GM18861 (cell line): ENCODE measurements around the gene OSBPL10.

Experiments used
- ATAC-seq: cut with Tn5 transposase; IDR thresholded peaks from one replicate; pipeline ENCODE4 v1.9.1; 2021; ENCODE audit not compliant: unreplicated experiment

Gene OSBPL10

DNA sequence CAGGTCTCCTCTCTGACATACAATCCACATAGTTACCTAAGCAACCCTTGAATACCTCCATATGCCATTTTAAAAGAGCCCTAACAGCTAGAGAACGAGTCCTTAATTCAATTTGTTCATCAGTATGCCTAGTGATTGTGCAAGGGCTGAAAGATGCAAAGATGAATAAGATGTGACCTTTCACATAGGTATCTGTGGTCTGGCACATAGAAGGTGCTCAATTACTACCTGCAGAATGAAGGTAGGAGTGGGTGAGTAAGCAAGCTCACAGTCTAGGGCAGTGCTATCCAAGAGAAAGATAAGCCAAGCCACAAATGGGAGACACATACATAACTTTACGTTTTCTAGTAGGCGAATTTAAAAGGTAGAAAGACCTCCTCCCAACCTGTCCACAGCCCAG, 157.9 kb downstream of the OSBPL10 start:
- ATAC-seq: no peak

DNA sequence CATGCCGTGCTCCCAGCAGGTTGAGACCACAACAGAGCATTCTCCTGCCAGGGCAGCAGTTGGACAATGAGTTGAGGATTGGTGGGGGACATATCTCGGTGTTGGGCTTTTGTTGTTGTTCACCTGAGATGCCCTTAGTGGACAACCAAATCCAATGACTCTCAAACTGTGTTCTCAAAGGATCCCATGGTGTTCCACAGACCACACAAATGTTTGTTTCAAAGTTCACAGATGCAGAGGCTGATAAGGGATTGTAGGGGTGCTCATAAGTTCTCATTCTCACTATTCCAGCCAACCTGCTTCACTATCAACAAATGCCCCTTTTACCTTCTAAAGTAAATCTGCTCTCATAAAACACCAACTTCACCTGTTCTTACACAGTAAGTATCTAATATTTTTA, 159.9 kb downstream of the OSBPL10 start:
- no peak for ATAC-seq

DNA sequence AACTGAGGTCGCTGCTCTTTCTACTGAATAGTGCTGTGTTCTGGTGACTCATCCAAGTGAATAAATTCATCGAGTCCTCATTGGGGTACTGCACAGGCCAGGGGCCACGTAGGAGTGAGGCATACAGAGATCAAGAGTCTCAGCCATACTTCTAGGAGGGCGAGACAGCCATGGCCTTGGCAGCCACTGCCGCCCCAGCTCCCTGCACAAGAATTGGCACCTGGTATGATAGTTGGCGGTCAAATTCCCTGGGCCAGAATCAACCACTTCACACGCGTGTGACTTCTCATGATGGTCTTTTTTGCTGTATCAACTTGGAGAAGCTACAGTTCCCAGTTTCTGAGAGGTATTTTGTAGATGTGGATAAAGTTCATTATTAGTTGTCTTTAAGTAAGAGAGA, 161.6 kb downstream of the OSBPL10 start:
- no peak for ATAC-seq

DNA sequence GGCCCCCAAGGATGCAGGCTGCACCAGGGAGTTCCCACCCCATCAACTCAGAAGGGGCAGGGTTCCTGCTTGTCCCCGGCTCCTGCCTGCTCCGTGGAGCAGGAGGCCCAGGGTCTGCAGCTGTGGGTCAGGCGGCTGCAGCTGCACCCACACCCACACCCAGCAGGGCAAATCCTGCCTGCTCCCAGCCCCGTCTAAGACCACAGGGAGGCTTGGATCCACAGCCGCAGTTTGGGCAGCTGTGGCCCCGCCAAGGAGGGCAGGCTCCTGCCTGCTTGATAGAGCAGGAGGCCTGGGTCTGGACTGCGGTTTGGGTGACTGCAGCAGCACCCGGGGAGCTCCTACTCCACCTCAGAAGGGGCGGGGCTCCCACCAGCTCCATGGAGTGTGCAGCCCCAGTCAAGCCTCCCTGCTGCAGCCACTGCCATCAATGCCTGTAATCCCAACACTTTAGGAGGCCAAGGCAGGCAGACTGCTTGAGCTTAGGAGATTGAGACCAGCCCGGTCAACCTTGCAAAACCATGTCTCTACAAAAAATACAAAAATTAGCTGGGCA, 163.6 kb downstream of the OSBPL10 start:
- ATAC-seq: no peak

DNA sequence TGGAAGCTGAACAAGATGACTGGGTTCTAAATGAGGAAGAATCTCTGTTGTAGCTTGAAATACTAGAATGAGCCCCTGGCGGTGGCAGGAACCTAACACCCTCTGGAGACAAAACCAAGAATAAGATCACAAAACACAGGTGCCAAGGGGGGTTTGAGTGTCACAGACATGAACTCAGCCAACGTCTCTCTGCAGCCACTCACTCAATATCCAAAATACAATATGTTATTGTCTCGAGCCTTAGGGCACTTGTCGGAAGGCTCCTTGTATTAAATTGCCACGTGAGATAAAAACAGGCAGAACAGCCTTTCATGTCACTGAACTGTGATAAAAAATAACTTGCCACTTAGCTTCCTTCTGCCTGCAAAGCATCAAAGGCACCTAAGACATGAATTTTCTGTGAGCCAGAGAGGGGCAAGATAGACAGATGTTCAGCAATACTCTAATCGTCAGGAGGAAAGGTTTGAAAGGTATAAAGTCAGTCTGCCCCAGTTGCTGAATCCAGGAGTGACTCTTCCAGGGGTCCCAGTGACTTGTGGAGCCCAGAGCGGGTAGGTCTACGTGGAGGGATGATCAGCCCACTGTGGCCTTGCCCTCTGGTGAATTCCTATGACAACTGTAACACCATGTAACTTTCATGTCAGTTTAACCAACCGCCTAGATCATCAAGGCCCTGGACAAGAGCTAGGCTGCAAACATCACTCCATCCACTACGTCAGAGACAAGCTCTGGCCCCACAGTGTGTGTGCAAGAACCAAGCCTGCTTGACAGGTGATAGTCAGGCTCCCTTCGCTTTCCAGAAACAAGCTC, 165.2 kb downstream of the OSBPL10 start:
- no peak for ATAC-seq

DNA sequence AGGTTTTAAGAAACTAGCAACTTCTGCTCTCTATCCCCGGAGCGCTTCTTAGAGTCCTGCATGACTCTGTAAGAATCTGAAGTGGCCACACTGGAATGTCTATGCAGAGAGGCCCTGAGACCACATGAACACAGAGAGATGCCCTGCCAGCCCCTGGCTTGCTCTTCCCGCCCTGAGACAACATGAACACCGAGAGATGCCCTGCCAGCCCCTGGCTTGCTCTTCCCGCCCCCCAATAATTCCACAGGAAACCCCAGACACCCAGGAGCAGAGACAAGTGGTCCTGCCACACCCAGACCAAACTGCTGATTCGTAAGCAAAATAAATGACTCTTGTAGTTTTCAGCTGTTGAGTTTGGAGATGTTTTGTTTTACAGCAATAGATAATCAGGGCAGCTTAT, 166.1 kb downstream of the OSBPL10 start:
- ATAC-seq: no peak

DNA sequence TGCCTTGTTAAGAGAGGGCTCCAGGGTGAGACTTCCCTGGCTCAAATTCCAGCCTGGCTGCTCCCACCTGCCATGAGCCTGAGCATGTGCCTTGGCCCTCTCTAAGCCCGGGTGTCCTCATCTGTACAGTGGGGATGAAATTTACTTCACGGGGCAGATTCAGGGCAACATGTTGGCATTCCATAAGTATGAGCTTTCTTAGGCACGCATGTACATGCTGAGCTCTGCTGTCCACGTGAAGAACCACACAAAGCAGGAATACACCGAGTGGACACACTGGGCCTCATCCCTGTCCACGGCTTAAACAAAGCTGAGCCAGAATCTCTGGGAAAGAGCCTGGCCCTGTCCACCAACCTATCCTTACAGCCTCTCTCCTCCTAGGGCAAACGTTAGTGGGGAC, 167.4 kb downstream of the OSBPL10 start:
- no peak for ATAC-seq

DNA sequence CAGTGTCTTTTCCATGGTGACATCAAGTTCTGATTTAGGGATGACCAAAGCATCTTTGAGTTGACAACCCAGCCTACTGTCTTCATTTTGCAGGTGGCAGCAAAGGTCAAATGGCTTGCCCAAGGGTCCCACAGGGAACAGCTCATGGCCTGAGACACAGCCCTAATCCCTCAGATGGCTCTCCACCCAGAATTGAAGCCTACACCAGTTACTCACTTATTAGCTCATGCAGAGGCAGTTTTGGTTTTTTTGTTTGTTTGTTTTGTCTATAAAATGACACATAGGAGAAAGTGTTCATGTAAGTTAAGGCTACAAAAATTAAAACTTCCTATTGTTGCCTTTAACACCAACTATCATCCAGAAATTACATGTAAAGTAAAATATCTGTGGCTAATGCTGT, 167.9 kb downstream of the OSBPL10 start:
- ATAC-seq: no peak

DNA sequence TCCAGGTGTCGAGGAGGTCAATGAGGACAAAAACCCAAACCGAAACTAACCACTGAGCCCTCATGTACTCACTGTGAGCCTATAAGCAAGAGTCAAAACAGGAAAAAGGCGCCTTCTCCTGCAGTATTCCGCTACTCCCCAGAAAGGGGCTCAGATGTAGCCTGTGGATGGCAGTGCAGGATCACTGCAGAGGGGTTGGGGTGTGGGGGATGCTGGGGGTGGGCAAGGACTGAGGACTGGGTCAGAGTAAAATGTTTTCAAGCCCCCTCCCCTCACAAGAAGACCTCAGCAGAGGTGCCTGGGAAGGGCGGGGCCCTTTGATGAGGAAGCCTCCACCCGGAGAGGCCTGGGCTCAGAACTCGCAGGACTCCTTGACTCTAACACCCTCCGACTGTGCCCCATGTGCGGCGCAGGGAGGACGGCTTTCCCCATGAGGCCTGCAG, 170.1 kb downstream of the OSBPL10 start:
- ATAC-seq: no peak

DNA sequence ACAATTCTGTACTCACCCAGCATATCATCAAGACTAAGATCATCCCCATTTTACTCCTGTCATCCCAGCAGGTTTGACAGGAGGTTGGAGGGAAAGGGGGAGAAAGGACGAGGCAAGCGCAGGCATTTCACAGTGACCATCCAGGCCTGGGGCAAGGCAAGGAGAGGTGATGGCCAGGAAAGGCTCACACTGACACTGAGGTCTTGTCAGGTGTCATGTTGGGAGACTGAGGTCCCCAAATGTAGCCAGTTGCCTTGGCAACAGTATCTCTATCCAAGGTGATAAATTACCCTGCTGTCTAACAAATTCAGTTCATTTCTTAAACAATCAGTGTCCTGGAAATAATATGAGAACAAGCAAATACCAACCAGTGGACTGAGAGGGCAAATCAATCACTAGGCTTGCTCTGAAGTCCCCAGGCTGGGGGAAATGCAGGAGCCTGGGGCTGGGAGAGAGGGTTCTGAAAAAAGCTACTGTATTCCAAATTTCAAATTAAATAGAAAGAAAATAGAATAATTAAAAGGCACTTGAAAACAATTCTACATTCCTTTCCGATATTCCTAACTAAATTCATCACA, 172.8 kb downstream of the OSBPL10 start:
- ATAC-seq: no peak

DNA sequence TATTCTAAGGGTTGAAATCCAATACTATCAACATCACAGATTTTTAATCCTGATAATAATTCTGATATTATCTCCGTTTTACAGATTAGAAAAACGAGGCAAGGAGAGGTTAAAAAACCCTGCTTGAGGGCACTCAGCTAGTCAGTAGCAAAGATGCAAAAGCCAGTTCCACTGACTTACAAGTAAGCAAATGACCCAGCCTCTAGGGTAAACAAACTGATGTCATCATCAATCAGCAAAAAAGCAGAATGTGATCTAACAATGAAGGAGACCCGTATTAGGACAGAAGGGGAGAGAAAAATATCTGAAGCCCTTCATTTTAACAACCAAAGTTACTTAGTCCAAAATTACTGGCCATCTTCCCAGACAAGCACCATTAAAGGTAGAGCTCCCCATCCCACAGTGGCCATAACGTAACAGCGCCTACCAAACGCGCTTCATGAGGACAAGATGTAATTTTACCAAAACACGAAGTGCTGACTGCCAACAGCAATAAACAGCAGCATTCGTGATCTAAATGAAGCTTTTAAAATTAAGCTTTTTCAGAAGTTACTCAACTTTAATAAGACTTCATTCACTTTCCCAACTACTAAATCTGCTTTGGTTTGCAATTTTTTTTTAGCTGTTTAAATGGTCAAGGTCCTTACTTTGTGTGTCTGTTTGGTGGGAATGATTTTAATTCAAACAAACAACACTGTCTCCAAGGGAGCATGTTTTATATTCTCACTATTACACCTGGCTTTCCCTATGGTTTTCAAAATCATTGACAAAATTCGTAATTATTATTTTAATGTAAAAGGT, 176.6 kb downstream of the OSBPL10 start:
- ATAC-seq: no peak

DNA sequence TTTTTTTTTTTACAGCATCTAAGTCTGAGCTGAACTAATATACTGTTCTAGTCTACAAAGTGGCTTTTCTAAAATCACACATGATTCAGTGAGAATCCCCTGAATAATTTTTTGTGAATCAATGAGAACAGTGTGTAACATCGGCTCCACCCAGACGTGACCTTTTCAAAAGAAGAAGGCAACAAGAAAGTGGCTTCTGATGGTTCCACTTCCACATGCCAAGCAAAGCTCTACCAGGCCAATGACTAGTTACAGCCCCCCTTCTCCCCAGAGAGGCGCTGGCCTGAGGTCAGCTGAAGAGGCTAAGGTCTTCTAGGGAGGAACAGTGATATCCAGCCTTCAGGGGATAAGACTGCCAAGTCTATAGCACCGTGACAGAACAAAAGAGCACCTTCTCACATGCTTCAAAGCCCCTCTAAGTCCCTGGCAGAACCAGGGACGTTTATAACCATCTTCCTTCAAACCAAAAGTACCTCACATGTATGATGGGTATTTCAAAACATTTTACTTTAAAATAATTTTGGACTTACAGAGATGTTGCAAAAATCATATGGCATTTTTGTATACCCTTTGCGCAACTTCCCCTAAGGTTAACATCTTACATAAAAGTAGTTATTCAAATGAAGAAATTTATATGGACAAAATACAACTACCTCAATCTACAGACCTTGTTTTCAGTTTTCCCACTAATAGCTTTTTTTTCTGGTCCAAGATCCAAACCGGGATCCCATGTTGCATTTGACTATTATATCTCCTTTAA, 177.9 kb downstream of the OSBPL10 start:
- ATAC-seq: no peak

DNA sequence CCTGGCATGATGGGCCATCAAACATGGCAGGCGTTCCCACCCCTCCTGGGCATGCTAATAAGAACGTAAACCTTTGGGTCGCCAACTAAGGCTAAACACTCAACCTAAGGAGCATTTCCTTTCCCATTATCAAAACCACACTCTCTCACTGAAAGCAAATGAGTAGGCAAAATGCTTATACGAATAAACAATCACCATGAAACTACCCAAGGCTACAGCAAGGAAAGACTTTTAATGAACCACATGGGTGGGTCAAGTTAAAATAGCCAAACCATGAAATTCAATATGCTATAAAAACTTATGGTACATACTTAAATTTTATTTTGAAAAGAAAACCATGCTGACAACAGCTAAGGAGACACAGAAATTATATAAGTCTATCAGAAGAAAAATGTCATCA, 180.6 kb downstream of the OSBPL10 start:
- no peak for ATAC-seq

DNA sequence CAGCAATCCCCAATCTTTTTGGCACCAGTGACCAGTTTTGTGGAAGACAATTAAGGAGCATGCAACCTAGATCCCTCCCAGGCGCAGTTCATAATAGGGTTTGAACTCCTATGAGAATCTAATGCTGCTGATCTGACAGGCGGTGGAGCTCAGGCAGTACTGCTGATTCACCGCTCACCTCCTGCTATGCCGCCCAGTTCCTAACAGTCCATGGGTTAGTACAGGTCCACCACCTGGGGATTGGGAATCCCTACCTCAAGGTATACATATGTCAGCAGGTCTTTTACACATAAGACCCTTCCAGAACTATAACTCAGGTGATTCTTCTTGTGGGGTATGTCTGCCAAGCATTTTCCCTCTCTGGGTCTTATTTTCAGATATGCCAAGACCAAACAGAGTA, 182.2 kb downstream of the OSBPL10 start:
- ATAC-seq: no peak

DNA sequence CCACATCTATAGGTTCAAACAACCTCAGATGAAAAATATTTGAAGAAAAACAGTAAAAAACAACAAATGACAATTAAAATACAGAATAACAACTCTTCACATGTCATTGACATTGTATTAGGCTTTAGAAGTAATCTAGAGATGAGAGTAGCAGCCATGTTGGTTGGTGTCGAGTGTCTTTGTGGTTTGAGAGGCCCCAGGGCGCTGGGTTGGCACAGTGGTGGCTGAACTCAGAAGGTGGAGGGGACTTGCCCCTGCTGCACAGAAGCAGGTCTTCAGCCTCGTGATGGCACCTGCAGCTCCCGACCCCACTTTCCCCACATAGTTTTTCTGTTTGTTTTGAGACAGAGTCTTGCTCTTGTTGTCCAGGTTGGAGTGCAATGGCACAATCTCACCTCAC, 187.2 kb downstream of the OSBPL10 start:
- ATAC-seq: no peak

DNA sequence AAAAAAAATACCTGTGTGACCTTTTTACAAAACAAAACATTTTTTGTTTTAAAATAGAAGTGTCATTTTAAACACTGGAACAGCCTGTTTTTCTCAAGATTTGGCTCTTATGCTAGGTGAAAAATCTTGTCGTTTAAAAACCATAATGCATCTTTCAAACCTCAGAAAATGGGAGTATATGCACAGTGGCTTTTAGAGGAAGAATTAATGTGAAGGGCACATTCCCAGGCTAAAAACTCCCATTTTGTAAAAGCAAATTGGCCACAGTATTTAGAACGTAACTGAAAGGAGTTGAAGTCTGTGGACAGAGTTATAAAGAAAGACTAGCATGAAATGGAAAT, 190.0 kb downstream of the OSBPL10 start:
- ATAC-seq: no peak

DNA sequence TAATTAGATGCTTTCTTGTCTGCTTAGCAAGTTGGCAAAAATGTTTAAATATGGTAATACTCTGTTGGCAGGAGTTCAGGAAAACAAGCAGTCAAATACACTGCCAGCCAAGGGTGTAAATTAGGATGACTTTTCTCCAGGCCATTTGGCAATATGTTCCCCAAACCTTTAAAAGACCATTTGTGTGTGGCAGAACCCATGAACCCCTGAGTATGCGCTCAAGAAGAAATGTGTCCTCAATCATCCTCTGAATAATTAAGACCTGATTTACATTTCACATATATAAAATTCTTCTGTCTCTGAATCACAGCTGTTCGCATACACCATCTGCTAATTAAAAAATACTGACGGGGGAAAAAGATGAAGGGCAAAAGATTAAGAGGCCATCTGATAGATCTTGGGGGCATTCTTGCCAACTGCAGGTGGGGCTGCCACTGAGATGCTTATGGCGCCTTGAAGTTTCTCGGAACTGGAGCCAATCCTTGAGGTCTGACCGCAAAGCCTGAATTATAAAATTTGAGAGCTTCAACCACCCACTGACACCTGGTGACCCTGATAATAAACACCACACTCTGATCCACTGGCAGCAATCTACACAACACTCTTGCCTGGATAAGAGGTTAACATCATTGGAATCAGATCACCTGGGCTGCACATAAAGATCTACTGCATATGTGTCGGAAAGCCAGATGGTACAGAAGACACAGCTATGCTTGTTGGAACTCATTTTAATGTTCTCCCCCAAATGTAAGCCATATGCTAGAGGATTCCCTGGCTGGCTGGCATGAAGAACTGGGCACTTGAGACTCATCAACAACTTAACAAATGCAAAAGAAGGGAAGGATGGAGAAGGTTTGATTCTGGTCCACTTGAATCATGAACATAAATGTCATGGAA, 190.6 kb downstream of the OSBPL10 start:
- ATAC-seq: no peak

DNA sequence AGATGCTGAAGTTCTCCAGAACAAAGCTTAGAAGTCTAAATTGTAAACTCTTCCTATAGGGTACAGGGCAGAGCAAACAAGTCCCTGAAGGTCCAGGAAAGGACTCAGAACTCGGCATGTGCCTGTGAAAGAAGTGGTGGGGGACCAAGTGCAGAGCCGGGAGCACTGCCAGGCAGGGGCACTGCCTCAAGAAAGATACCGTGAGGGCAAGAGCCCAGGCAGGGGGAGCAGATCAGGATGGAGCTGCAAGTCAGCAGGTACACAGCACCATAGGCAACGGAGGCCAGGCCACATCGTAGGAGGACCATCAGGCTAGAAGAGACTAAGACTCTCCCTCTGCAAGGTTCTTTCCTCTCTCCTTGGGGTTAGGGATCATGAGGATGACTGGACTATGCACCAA, 191.6 kb downstream of the OSBPL10 start:
- no peak for ATAC-seq

DNA sequence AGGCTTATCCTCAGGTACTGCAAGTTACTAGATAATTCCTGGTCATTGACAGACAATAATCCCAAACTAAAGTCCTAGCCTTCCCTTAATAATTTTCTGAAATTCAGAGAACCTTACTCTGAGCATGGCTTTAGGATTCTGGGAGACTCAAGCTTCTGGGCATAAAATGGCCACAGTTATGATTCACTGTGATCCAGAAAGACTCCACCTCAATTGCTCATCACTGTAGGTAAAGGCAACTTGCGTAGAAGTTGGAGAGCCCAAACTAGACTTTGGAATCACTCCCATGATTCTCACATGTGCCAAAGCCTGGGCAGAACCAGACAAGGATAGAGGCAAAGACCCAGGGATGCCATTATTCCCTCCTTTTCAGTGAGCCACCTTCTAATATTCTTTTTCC, 195.3 kb downstream of the OSBPL10 start:
- ATAC-seq: no peak

DNA sequence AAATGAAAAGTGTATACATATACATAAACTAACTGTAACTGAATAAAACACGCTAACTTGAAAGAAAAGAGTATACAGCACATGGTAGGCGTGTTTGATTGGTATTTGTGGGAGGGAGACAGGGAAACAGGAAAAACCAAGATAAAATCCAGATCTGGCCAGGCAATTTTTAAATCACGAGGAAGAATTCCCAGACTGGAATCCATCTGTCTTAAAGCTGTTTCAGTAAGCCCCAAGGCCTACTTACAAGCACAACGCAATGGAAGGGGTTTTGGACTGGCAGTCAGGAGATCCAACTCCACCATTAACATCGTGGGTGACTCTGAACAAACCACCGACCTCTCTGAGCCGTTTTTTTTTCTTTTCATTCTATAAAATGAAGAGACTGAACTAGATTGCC, 195.8 kb downstream of the OSBPL10 start:
- no peak for ATAC-seq
